GM20000 (cell line): ENCODE data around the gene BBOF1.

Experiments
- DNase-seq: peaks from one replicate; pipeline ENCODE4 v3.0.0; 2012; ENCODE audit warnings: low spot score
- CTCF ChIP-seq: IDR thresholded peaks from 2 replicates; pipeline ENCODE4 v1.5.1; 2012; ENCODE audit warnings: mild to moderate bottlenecking, control low read depth; ENCODE audit errors: extremely low read depth, missing control alignments

Gene BBOF1

GRCh38 chr14:74062809-74063150 is 43.6 kb downstream of the BBOF1 start:
- no peak for DNase-seq
- TF ChIP-seq CTCF, result no peak

- TF ChIP-seq CTCF, result no peak
- DNase-seq, result no peak
Observed at GRCh38 chr14:74064426-74064825, 45.3 kb downstream of the BBOF1 start.

- DNase-seq, result no peak
Observed at GRCh38 chr14:74064883-74065282, 45.7 kb downstream of the BBOF1 start.

GRCh38 chr14:74065746-74066575 is 46.8 kb downstream of the BBOF1 start:
- DNase-seq, result no peak
- TF ChIP-seq CTCF, result no peak

More at GRCh38 chr14:74064883-74065282, 45.7 kb downstream of the BBOF1 start:
- no peak for TF ChIP-seq CTCF

GRCh38 chr14:74077401-74077800 is 58.3 kb downstream of the BBOF1 start:
- TF ChIP-seq CTCF, result no peak
- no peak for DNase-seq

- no peak for DNase-seq
- no peak for TF ChIP-seq CTCF
Observed at GRCh38 chr14:74080820-74081460, 61.8 kb downstream of the BBOF1 start.

- no peak for DNase-seq
- TF ChIP-seq CTCF, result no peak
Observed at GRCh38 chr14:74081491-74081890, 62.3 kb downstream of the BBOF1 start.
